CD4-positive, alpha-beta T cell treated with Interferon gamma for 1 hour (primary cell): ENCODE measurements around the gene ERICH3.

Source experiments
- DNase-seq: peaks from one replicate; pipeline ENCODE4 v3.0.0-alpha.2; 2020

ERICH3 gene

GRCh38 chr1:74586253-74586897, 87.2 kb downstream of the ERICH3 start:
- DNase-seq = no peak

DNA sequence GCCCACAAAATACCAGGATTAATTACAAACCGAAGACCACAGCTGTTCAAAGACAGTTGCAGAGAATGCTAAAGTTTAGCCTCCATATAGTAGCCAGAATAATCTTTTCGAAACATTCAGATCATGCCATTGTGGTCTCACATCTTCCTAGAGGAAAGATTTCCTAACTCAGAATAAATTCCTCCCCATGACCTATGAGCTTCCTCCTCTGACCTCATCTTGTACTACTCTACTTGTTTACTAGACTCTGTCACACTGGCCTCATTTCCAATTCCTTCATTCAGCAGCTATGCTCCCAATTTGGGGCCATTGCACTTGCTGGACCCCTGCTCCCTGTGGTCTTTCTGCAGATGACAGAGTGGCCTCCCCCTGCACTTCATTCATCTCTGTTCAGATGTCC, 89.4 kb downstream of the ERICH3 start:
- DNase-seq = no peak

- no peak for DNase-seq
Measured at GRCh38 chr1:74583397-74583796, 90.2 kb downstream of the ERICH3 start.

DNA sequence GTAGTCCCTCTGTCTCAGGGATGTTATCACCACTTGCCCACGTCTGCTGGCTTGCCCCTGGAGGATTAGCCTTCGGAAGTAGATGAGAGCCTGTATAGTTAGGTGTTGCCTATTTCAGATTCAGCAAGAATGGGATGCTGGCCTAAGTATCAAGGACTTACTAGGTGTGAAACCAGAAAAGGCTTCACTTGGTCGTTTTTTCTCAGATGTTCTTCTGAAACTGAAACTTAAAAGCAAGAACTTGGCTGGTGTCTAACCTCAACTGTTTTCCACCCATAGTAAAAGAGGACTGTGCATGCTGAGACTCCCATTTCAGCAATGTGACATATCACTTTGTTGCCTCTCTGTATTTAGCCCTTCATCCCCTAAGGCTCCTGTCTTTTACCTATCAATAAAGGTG, 94.2 kb downstream of the ERICH3 start:
- DNase-seq = no peak

DNA sequence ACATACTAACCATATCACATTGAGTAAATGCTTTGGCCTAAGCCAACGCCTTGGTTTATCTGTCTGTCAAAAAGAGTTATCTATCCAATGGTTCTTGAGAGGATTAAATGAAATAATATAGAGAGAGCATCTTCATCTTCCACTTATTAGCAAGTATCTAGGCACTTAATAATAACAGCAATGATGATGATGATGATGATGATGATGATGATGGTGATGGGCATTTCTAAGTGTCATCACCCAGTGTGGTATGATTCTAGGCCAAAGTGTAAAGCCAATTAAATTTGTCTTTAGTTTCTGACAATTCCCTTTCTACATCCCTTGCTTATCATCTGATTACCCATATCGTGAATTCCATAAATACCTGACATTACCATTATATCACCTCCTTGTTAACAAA, 95.5 kb downstream of the ERICH3 start:
- DNase-seq = no peak

GRCh38 chr1:74571891-74572290, 101.7 kb downstream of the ERICH3 start:
- DNase-seq = no peak

DNA sequence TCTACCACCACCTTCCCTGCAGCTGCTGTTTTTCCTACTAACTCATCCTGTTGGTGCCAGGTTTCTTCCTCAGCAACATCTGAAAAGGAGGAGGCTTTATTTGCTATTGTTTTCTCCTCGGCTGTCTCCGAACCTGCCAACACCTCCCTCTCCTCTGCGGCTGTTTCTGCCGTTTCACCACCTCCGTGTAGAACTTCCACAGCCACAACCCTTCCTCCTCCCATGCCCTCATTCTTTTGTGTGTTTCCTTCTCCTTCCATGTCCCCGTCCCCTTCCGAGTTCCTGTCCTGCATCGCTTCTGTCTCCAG, 102.1 kb downstream of the ERICH3 start:
- no peak for DNase-seq

DNA sequence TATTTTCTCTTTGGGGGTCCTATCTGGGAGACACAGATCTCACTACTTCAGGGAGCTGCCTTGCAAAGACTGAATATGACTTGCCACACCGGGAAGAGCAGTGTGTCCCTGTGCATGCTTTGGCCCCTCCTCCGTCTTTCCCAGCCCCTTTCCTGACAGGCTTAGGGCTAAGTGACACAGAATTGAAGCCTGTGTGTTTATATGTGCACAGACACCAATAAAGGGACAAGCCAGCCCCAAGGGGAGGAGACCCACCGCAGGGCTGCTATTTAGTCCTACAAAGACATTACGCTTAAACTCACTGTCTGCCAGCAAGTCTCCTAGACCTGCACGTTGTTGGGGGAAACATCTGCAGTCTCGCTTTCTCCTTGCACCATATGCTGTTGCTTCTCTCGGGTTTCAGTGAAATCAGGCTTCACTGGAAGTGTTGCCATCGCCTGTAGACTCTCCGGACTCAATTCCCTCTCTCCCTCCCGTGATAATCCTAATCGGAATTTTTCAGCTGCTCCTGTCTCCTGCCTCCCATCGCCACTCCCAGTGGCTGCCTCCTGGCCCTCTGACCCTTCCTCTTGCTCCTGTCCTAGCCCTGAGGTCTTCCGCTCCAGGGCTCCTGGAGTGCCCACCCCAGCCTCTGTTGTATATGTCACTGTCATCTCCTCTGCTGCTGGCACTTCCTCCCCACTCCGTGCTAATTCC, 102.6 kb downstream of the ERICH3 start:
- DNase-seq = no peak

DNA sequence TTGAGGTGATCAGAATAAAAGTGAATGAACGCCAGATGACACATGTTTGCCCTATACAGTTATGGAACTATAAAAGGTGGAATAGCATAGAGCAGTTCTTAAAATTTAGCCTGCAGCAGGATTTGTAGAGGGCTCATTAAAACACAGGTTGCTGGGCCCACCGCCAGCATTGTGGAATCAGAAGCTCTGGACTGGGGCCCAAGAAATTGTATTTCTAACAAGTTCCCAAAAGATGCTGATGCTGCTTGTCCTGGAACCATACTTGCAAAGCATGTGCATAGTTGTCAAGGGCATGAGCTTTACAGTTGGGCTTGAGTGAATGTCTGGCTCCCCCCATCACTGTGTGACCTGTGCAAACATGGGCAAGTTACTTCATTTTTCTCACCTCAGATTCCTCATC, 123.7 kb downstream of the ERICH3 start:
- DNase-seq = no peak

- no peak for DNase-seq
Measured at GRCh38 chr1:74548961-74549750, 124.4 kb downstream of the ERICH3 start.

- no peak for DNase-seq
Measured at GRCh38 chr1:74545821-74546220, 127.8 kb downstream of the ERICH3 start.

DNA sequence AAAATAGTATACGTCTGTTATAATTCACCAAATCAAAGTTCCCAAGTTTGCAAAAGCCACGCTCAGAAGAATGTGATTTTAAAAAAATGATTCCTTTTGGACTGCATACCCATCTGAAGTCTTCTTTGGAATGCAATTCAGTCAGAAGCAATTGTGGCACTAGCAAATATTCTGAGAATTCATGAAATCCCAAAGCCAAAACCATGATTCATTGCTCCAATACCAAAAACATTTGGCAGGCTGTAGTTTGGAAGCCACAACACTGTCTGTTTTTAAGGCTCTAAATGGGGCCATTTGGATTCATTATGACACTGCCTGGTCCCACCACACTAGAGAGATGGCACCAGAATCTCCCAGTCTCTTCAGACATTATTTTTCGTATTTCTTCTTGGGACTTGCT, 139.4 kb downstream of the ERICH3 start:
- no peak for DNase-seq

GRCh38 chr1:74531796-74532195, 141.8 kb downstream of the ERICH3 start:
- no peak for DNase-seq

GRCh38 chr1:74530892-74531291, 142.7 kb downstream of the ERICH3 start:
- no peak for DNase-seq

GRCh38 chr1:74528123-74528522, 145.5 kb downstream of the ERICH3 start:
- DNase-seq = no peak

DNA sequence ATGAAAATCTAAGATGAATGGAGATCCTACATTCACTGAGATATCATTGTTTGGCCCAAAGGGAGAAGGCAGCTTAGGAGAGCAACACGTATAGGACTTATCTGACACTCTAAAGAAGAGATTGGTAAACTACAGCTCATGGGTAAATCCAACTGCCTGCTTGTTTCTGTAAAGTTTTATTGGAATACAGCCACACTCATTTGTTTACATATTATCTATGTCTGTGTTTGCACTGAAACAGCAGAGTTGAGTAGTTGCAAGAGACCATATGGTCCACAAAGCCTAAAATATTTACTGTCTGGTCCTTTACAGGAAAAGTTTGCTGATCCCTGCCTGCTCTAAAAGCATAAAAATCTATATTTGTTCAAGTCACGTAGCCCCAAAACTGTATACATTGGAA, 146.9 kb downstream of the ERICH3 start:
- DNase-seq = no peak

GRCh38 chr1:74523873-74524480, 149.6 kb downstream of the ERICH3 start:
- no peak for DNase-seq

- DNase-seq = no peak
Measured at GRCh38 chr1:74522148-74522547, 151.4 kb downstream of the ERICH3 start.
